GM18870 (cell line): ENCODE data around the gene ZCCHC13.
"Not testable (repeated sequence)": the region's sequence is repeated elsewhere in the genome, so short reads cannot be mapped to it uniquely, and the experiment has no call there.

Experiments used
- ATAC-seq: cut with Tn5 transposase; IDR thresholded peaks from one replicate; pipeline ENCODE4 v1.9.1; 2021; ENCODE audit warnings: moderate library complexity; ENCODE audit not compliant: unreplicated experiment

ZCCHC13 gene

GRCh38 chrX:74319321-74319720, 15.3 kb downstream of the ZCCHC13 start:
- not testable (repeated sequence) for ATAC-seq

GRCh38 chrX:74321191-74321590, 17.2 kb downstream of the ZCCHC13 start:
- ATAC-seq: no peak

- no peak for ATAC-seq
These were observed 20.2 kb downstream of the ZCCHC13 start for GRCh38 chrX:74324131-74324530.

- ATAC-seq: no peak
These were observed 21.4 kb downstream of the ZCCHC13 start for GRCh38 chrX:74325130-74326059.

GRCh38 chrX:74338852-74339251, 34.9 kb downstream of the ZCCHC13 start:
- ATAC-seq: no peak

- no peak for ATAC-seq
These were observed 36.1 kb downstream of the ZCCHC13 start for GRCh38 chrX:74340051-74340450.

GRCh38 chrX:74342211-74342610, 38.2 kb downstream of the ZCCHC13 start:
- ATAC-seq: not testable (repeated sequence)

GRCh38 chrX:74343343-74344279, 39.6 kb downstream of the ZCCHC13 start:
- peak; percentile 89 for ATAC-seq

GRCh38 chrX:74344280-74344622, 40.3 kb downstream of the ZCCHC13 start:
- ATAC-seq: peak; percentile 17

- ATAC-seq: no peak
These were observed 42.1 kb downstream of the ZCCHC13 start for GRCh38 chrX:74346088-74346487.

GRCh38 chrX:74349387-74349786, 45.4 kb downstream of the ZCCHC13 start:
- ATAC-seq: no peak

GRCh38 chrX:74351760-74352159, 47.8 kb downstream of the ZCCHC13 start:
- ATAC-seq: no peak

GRCh38 chrX:74353984-74354383, 50.0 kb downstream of the ZCCHC13 start:
- ATAC-seq: no peak
